GM18520 (cell line): ENCODE results near the gene NCK1.
"Not testable (repeated sequence)": the region's sequence is repeated elsewhere in the genome, so short reads cannot be mapped to it uniquely, and the experiment has no call there.

ENCODE experiments used
- ATAC-seq: cut with Tn5 transposase; IDR thresholded peaks from one replicate; pipeline ENCODE4 v1.9.1; 2021; ENCODE audit not compliant: unreplicated experiment

NCK1 gene

DNA sequence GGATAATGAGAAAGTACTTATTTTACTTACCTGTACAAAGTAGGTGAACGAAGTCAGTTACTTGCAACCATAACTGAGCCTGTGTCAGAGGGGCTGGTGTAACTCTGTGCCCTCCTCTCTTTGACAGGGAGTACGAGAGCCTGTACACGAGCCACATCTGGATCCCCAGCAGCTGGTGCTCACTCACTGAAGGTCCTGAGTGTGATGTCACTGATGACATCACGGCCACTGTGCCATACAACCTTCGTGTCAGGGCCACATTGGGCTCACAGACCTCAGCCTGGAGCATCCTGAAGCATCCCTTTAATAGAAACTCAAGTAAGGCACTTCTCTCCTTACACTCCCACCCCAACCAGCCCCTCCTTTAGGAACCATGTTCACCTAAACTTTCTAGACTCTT lies 120.0 kb downstream of the NCK1 start:
- ATAC-seq: no peak

DNA sequence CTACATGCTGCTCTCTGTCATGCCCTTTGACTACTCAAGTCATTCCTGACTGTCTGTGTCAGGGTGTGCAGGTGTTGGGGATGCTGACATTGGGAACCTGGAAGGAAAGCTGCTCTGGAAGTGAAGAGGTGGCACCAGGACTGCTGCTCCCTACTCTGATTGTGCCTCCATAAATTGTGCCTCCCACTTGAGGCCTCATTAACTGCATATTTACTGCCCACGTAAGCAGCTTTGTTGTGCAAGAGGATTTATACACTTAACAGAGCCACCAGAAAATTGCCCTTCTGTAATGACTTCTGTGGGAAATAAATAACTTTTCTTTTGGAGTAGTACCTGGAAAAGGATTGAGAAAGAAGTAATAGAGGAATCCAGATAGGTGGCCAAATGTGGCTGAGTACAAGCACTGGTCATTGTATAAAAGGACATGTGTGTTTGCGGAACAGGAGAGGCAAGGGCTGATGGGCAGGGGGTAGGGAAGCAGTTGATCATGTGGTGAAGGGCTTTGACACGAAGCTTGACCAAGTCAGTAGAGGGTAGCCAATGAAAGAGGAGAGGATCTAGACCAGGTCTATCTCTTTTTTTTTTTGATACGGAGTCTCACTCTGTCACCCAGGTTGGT lies 120.6 kb downstream of the NCK1 start:
- ATAC-seq: no peak

DNA sequence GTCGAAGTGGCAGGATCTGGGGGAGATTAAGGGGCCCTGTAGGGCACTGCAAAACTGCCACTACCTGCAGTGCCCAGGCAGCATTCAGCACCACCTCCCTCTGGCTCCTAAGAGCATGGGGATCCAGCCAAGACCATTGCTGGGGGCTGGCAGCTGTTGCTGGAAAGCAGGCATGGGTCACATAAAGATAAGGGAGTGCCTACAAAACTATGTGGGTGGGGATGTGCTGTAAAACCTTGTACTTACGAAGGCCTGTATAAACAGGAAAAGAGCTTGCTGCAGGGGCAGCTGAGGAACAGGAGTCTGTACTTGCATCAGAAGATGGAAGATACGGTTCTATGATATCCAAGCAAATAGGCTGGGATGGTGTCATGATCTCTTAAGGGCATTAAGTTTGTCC lies 122.8 kb downstream of the NCK1 start:
- ATAC-seq: no peak

DNA sequence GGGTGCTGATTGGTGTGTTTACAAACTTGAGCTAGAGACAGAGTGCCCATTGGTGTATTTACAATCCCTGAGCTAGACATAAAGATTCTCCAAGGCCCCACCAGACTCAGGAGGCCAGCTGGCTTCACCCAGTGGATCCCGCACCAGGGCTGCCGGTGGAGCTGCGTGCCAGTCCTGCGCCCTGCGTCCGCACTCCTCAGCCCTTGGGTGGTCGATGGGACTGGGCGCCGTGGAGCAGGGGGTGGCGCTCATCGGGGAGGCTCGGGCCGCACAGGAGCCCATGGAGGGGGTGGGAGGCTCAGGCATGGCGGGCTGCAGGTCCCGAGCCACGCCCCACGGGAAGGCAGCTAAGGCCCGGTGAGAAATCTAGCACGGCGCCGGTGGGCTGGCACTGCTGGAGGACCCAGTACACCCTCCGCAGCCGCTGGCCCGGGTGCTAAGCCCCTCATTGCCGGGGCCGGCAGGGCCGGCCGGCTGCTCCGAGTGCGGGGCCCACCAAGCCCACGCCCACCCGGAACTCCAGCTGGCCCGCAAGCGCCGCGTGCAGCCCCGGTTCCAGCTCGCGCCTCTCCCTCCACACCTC lies 125.5 kb downstream of the NCK1 start:
- ATAC-seq: not testable (repeated sequence)

DNA sequence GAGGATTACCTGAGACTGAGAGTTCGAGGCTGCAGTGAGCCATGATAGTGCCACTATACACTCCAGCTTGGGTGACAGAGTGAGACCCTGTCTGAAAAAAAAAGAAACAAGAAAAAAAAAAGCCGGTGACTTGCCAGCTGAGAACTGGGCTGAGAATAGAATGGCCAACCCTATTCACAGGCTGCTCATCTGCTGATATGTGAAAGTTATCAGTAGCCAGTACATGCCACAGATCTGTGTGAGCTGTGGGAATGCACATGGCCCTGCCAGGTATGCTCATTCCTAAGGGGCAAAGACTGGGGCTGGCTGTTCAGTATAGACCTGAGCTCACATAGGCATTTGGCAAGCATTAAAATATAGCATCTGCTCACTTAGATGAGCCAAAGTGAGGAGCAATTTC lies 126.6 kb downstream of the NCK1 start:
- no peak for ATAC-seq

DNA sequence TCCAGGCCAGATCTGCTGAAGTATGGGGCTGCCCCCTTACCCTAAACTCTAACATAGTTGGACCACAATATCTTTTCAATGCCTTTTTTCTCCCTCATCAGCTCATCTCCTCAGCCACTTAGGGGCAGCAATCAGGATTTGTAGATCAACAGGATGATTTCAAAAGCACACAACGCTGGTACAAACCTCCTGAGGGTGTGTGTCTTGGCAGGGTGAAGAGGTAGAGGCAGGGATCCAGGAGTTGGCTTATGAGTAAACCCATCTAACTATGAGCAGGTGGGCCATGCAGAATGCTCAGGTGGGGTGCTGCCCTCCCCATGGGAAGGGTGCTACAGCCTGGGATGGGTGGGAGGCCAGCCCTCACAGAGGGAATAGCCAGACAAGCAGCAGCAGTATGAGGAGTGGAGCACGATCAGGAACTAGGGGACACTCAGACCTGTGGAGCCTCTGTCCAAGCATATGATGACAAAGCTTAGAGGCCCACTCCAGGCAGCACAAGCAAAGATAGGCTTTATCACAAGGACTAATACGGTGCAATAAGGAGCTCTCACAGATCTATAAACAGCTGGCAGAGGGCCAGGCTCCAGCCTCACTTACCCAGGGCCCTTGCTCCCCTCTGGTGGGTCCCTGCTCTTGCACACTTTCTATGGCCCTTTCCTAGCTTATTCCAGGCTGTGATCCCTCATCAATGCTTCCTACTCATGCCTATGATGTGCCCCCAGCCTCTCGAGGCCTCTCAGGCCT lies 127.9 kb downstream of the NCK1 start:
- ATAC-seq: no peak

DNA sequence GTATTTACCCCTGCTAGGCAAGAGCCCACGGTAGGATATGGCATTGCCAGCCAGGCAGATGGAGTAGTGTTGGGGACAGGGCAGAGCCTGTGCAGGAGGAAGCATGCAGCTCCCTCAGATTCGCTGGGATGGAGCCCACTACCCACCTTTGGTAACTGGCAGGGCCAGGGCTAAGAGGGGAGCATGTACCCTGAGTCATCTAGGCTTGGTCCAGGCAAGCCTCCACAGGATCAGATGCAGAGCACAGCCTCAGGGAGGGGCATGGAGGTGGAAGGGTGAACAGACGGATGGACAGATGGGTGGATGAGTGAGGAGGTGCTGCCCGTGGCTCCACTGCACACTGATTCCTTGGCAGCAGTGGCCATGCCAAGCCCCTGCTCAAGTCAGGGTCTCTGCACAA lies 128.8 kb downstream of the NCK1 start:
- no peak for ATAC-seq

DNA sequence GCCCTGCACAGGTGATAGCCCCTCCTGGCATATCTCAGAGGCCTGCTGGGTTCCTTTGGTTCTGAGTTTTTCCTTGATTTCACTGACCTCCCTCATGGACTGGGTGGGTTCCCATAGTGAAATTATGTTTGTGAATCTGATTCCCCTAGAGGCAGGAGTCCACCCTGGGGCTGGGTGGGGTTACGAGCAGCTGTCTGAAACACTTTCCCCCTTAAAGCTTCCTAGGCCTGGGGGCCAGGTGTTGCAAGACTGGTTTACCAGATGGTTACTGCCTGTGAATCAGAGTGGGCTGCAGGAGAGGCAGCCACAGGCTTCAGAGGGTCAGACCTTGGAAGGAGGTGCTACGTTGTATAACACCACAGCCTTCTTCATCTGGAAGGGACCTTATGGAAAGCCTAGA lies 130.1 kb downstream of the NCK1 start:
- ATAC-seq: no peak

DNA sequence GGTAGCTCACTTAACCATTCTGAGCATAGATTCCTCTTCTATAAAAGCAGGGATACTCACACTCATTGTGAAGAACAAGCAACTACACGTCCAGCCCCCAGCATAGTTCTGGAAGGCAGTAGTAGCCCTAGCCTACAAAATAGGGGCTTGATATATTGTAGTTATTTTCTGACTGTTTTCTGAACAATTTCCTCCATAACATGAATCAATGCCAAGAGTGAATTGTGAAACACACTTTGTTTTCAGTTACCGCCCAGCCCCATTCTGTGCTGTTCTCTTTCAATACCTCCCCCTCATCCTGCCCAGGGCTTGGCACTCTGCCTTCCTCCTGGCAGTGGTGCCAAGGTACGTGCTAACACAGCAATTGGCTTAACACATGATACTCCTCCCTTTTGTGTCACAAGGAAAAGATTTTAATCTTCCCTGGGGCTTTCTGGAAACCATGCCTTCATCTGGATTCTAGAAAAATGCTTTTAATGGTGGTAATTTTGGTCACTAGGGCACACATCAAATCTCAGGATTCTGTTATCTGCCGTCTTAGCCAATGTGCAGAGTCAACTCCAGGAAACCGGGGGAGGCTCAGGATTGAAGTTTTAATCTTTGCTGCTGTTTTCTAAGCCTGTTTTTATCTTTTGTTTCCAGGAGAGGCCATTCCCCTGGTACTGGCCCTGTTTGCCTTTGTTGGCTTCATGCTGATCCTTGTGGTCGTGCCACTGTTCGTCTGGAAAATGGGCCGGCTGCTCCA lies 132.9 kb downstream of the NCK1 start:
- no peak for ATAC-seq

DNA sequence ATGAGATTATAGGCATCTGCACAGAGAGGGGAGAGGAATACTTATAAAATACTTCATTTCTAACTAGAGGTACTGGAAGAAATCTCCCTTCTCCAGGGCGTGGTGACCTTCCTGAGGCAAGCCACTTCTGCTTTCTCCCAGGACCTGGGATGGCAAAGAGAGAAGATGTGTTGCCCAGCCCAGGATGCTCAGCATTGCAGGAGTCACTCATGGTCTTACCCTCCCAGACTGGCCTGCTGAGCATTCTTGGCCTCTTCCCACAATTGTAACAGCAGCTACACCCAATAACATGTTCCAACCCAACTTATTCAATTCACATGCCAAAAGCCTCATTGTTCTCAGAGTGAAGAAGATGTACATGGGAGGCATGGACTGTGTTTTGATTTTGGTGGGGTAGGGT lies 133.6 kb downstream of the NCK1 start:
- ATAC-seq: no peak
